Kidney (tissue), 14 donors: Measurements from ENCODE around the gene HAPSTR1. TPM values are rescaled to one million over a fixed set of nuclear protein-coding genes. Genes with fewer than 3 reads are reported as not detected.
"Not testable (repeated sequence)": the region's sequence is repeated elsewhere in the genome, so short reads cannot be mapped to it uniquely, and the experiment has no call there.

Experiments used
- DNase-seq, 5 donors: peaks; one replicate each; pipeline ENCODE4 v3.0.0-alpha.2; 2013 to 2020
- FAIRE-seq: peaks from 2 replicates; lab custom pipeline; 2012; peaks lifted over from hg19 to GRCh38; lab: Jason Lieb, UNC
- H3K27ac ChIP-seq, 2 donors: one replicate each; pipeline ENCODE4 v1.7.0; 2013; ENCODE audit warnings: low read depth in 2 of 2, low read length in 2 of 2, inconsistent platforms in 1 of 2
- H3K27me3 ChIP-seq: one replicate; pipeline ENCODE4 v1.7.1; 2013; ENCODE audit warnings: low read length, inconsistent platforms; ENCODE audit not compliant: control insufficient read depth, insufficient read depth
- H3K36me3 ChIP-seq, 3 donors: one replicate each; pipeline versions ENCODE4 v1.7.0 to v1.7.1; 2013; ENCODE audit warnings: low read length in 3 of 3, control low read depth in 1 of 3, inconsistent platforms in 1 of 3; ENCODE audit not compliant: insufficient read depth in 3 of 3, control insufficient read depth in 2 of 3
- H3K4me1 ChIP-seq, 3 donors: one replicate each; pipeline versions ENCODE4 v1.7.0 to v1.7.1; 2013; ENCODE audit warnings: low read length in 3 of 3, inconsistent platforms in 1 of 3, low read depth in 1 of 3; ENCODE audit not compliant: control insufficient read depth in 2 of 3, insufficient read depth in 2 of 3
- H3K4me3 ChIP-seq, 3 donors: one replicate each; pipeline versions ENCODE4 v1.7.0 to v1.8.1; 2013; ENCODE audit warnings: low read length in 3 of 3, control low read depth in 1 of 3, inconsistent platforms in 1 of 3
- H3K9ac ChIP-seq, 3 donors: one replicate each; pipeline versions ENCODE4 v1.7.0 to v1.7.1; 2013; ENCODE audit warnings: low read length in 3 of 3, control low read depth in 1 of 3, inconsistent platforms in 1 of 3
- H3K9me3 ChIP-seq, 3 donors: one replicate each; pipeline versions ENCODE4 v1.7.0 to v1.7.1; 2013; ENCODE audit warnings: low read length in 3 of 3, control low read depth in 1 of 3, inconsistent platforms in 1 of 3; ENCODE audit not compliant: control insufficient read depth in 2 of 3, insufficient read depth in 1 of 3
- intact Hi-C: fragments of 100-400 bp; cut with DNase I; formaldehyde crosslinking; loops from one replicate; pipeline ENCODE4 v1.11.1; 2022
- polyA plus RNA-seq: library from polyadenylated mRNA; stranded (reverse); fragments of 350-450 nt; fragmentation: Illumina TruSeq; extraction: RNeasy Lipid Tissue Mini Kit (QIAGEN cat#74804); gene quantifications from one replicate; pipeline ENCODE4 v1.2.3, GENCODE V29; 2014; ENCODE audit warnings: low read depth, low replicate concordance; ENCODE audit not compliant: insufficient read depth
- total RNA-seq: library from RNA; stranded (reverse); fragmentation: NEBNext Ultra II Directional; extraction: Animal tissue kit (Norgen Biotek cat#: 25700); gene quantifications from one replicate; pipeline ENCODE4 v1.2.1, GENCODE V29; 2021
- TF ChIP-seq, protein P1 (sequence below): IDR thresholded peaks from 3 replicates; pipeline ENCODE4 v1.5.1; 2012; ENCODE audit warnings: mild to moderate bottlenecking, moderate library complexity, borderline replicate concordance; ENCODE audit not compliant: insufficient read depth; ENCODE audit errors: extremely low read depth
- donor health status: control.
- donor health status: control.
- donor health status: control.
- donor health status: control.
- donor health status: control.
- donor health status: DM: yes; HTN: yes; CAD: no.
- donor health status: Normal renal cell carcinoma (clear cell type).

The HAPSTR1 gene
- total and polyA plus RNA-seq, 2 donors from 2014 or later: 14.7 to 77.0 TPM

DNA sequence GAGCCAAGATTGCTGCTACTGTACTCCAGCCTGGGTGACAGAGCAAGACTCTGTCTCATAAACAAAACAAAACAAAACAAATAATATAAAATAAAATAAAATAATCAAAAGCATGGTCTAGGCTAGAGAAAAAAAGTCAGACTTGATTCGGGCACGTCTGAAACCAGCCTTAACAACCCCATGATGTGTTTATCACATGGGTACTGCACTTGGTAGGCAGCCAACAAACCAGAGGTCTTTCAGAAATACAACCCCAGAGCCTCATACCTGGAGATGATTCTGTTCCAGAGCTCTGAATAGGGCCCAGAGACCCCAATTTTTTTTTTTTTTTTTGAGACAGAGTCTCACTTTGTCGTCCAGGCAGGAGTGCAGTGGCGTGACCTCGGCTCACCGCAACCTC, 9.6 kb upstream of the HAPSTR1 start:
- intact Hi-C loops: no loop called here
- FAIRE-seq: no peak
- Histone ChIP-seq H3K9me3 (no peaks in the 10 kb centered on the region), H3K27ac (no peak overlapping the region), H3K36me3 (no peaks in the 10 kb centered on the region), H3K9ac (no peak overlapping the region), H3K4me3 (no peak overlapping the region), H3K4me1 (no peaks in the 10 kb centered on the region), H3K27me3 (no peaks in the 10 kb centered on the region)
- DNase-seq: no peak
- TF ChIP-seq, protein P1, sequence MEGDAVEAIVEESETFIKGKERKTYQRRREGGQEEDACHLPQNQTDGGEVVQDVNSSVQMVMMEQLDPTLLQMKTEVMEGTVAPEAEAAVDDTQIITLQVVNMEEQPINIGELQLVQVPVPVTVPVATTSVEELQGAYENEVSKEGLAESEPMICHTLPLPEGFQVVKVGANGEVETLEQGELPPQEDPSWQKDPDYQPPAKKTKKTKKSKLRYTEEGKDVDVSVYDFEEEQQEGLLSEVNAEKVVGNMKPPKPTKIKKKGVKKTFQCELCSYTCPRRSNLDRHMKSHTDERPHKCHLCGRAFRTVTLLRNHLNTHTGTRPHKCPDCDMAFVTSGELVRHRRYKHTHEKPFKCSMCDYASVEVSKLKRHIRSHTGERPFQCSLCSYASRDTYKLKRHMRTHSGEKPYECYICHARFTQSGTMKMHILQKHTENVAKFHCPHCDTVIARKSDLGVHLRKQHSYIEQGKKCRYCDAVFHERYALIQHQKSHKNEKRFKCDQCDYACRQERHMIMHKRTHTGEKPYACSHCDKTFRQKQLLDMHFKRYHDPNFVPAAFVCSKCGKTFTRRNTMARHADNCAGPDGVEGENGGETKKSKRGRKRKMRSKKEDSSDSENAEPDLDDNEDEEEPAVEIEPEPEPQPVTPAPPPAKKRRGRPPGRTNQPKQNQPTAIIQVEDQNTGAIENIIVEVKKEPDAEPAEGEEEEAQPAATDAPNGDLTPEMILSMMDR: no peak

DNA sequence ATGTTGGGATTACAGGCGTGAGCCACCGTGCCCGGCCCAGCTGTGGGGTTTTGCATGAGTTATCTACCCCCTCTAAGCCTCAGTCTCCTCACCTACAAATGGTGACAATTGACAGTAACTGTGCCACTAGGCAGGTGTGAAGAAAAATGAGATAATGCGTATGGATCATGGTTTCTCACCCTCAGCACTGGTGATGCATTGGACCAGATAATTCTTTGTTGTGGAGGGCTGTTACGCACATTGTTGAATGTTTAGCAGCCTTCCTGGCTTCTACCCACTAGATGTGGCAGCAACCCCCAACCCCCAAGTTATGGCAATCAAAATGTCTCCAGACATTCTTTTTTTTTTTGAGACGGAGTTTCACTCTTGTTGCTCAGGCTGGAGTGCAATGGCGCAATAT, 9.0 kb upstream of the HAPSTR1 start:
- TF ChIP-seq, protein P1: no peak
- no peaks in the 10 kb centered on the region for H3K9me3 ChIP-seq
- DNase-seq: no peak
- intact Hi-C loops: no loop called here
- H3K4me3 ChIP-seq: no peak overlapping the region
- no peak overlapping the region for H3K27ac ChIP-seq
- no peak overlapping the region for H3K9ac ChIP-seq
- H3K27me3 ChIP-seq: no peaks in the 10 kb centered on the region
- H3K36me3 ChIP-seq: no peaks in the 10 kb centered on the region
- no peaks in the 10 kb centered on the region for H3K4me1 ChIP-seq
- FAIRE-seq: no peak

DNA sequence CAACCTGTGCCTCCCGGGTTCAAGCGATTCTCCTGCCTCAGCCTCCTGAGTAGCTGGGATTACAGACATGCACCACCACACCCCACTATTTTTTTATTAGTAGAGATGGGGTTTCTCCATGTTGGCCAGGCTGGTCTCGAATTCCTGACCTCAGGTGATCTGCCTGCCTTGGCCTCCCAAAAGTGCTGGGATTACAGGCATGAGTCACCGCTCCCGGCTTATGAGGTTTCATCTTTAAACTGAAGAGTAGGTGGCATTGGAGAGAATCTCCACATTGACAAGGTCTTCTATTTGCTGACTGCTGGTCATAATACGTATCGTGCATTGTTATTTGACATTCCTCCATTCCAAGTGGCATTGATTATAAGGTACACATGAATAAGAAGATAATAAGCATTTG, 3.7 kb upstream of the HAPSTR1 start:
- H3K4me3 ChIP-seq, H3K9ac ChIP-seq, H3K4me1 ChIP-seq, intact Hi-C loops, H3K27ac ChIP-seq, H3K36me3 ChIP-seq, FAIRE-seq, H3K9me3 ChIP-seq, H3K27me3 ChIP-seq: not testable (repeated sequence)
- DNase-seq: peak in 1 of 5 donors; percentile 22

DNA sequence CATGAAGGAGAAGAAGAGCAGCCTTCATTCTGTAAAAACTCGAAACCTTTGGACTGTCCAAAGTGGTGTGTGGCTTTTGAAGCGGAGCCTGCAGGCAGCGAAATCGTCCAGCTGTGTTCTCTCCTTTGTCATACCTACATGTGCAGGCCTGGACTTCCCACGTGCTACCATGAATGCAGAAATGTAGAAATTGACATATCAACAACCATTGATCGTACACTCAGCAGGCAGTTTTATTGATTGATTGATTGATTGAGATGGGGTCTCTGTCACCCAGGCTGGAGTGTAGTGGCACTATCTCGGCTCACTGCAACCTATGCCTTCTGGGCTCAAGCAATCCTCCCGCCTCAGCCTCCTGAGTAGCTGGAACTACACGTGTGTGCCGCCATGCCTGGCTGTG, 2.6 kb upstream of the HAPSTR1 start:
- peaks cover 0 to 6% (median 5%) of the 10 kb centered on the region in 3 donors for H3K4me1 ChIP-seq
- H3K9ac ChIP-seq: no peak overlapping the region
- FAIRE-seq (no peak), DNase-seq (peak in 2 of 5 donors; percentile 25 to 27)
- no peaks in the 10 kb centered on the region for H3K9me3 ChIP-seq
- no peak overlapping the region for H3K4me3 ChIP-seq
- intact Hi-C loops: no loop called here
- peaks cover 0 to 2% (median 0%) of the 10 kb centered on the region in 3 donors for H3K36me3 ChIP-seq
- H3K27me3 ChIP-seq: no peaks in the 10 kb centered on the region
- no peak overlapping the region for H3K27ac ChIP-seq
- TF ChIP-seq, protein P1: no peak
